Stimulated activated memory B cell treated with anti-CD40 and anti-IgM and Interleukin-4, amounts not matched to agents 10 μg/mL and 1 μg/mL and 100 μg/mL, for 72 hours (primary cell): ENCODE results near the gene RCOR3.
"Not testable (repeated sequence)": the region's sequence is repeated elsewhere in the genome, so short reads cannot be mapped to it uniquely, and the experiment has no call there.

Experiments
- ATAC-seq: fragments of 150-1000 bp; cut with Tn5 transposase; 2 replicates; pipeline ENCODE4 v1.10.0; 2021
- H3K27ac Mint-ChIP-seq: one replicate; pipeline ENCODE4 v1.8.0; 2022; ENCODE audit warnings: mild to moderate bottlenecking, mixed read lengths
- H3K27me3 Mint-ChIP-seq: one replicate; pipeline ENCODE4 v1.8.0; 2022; ENCODE audit warnings: mixed read lengths
- H3K36me3 Mint-ChIP-seq: one replicate; pipeline ENCODE4 v1.8.0; 2022; ENCODE audit warnings: mixed read lengths
- H3K4me1 Mint-ChIP-seq: one replicate; pipeline ENCODE4 v1.8.0; 2022; ENCODE audit warnings: mixed read lengths
- H3K4me3 Mint-ChIP-seq: one replicate; pipeline ENCODE4 v1.8.0; 2022; ENCODE audit warnings: mild to moderate bottlenecking, moderate library complexity, mixed read lengths
- H3K9me3 Mint-ChIP-seq: one replicate; pipeline ENCODE4 v1.8.0; 2022; ENCODE audit warnings: mixed read lengths

Gene RCOR3

GRCh38 chr1:211258756-211259637, at the start of gene RCOR3:
Gene RCOR3 (plus strand): TSS chr1:211259366. CDS start chr1:211259561, 195 bp downstream.
- peaks cover 22% of the 10 kb centered on the region for H3K4me1 Mint-ChIP-seq
- peak within 1 kb of the TSS; percentile 96 for H3K4me3 Mint-ChIP-seq
- H3K27ac Mint-ChIP-seq = peak within 1 kb of the TSS; percentile 96
- peaks cover 8% of the 10 kb centered on the region for H3K36me3 Mint-ChIP-seq
- ATAC-seq = peak; percentile 90
- no peaks in the 10 kb centered on the region for H3K9me3 Mint-ChIP-seq
- H3K27me3 Mint-ChIP-seq = no peaks in the 10 kb centered on the region

- ATAC-seq = no peak
Measured at GRCh38 chr1:211210052-211210451, 49.1 kb upstream of the RCOR3 start.

GRCh38 chr1:211210965-211211364, 48.2 kb upstream of the RCOR3 start:
- Mint-ChIP-seq H3K4me1 (no peaks in the 10 kb centered on the region), H3K27ac (no peak overlapping the region), H3K9me3 (peaks cover 3% of the 10 kb centered on the region), H3K36me3 (no peaks in the 10 kb centered on the region), H3K27me3 (peaks cover 30% of the 10 kb centered on the region), H3K4me3 (no peak overlapping the region)
- no peak for ATAC-seq

More at GRCh38 chr1:211210052-211210451, 49.1 kb upstream of the RCOR3 start:
- Mint-ChIP-seq H3K4me1 (no peaks in the 10 kb centered on the region), H3K9me3 (peaks cover 3% of the 10 kb centered on the region), H3K4me3 (no peak overlapping the region), H3K27ac (no peak overlapping the region), H3K36me3 (no peaks in the 10 kb centered on the region), H3K27me3 (peaks cover 37% of the 10 kb centered on the region)

GRCh38 chr1:211213702-211214101, 45.5 kb upstream of the RCOR3 start:
- no peak for ATAC-seq
- no peaks in the 10 kb centered on the region for H3K36me3 Mint-ChIP-seq

GRCh38 chr1:211215577-211215976, 43.6 kb upstream of the RCOR3 start:
- Mint-ChIP-seq H3K4me1 (no peaks in the 10 kb centered on the region), H3K36me3 (no peaks in the 10 kb centered on the region), H3K27ac (no peak overlapping the region), H3K27me3 (peaks cover 30% of the 10 kb centered on the region), H3K4me3 (no peak overlapping the region), H3K9me3 (no peaks in the 10 kb centered on the region)
- no peak for ATAC-seq

More at GRCh38 chr1:211213702-211214101, 45.5 kb upstream of the RCOR3 start:
- Mint-ChIP-seq H3K27ac (no peak overlapping the region), H3K9me3 (no peaks in the 10 kb centered on the region), H3K4me3 (no peak overlapping the region), H3K4me1 (no peaks in the 10 kb centered on the region), H3K27me3 (peaks cover 20% of the 10 kb centered on the region)

GRCh38 chr1:211217392-211217791, 41.8 kb upstream of the RCOR3 start:
- no peak overlapping the region for H3K4me3 Mint-ChIP-seq
- H3K4me1 Mint-ChIP-seq = no peaks in the 10 kb centered on the region
- no peaks in the 10 kb centered on the region for H3K9me3 Mint-ChIP-seq
- H3K27ac Mint-ChIP-seq = no peak overlapping the region
- no peak for ATAC-seq
- H3K27me3 Mint-ChIP-seq = peaks cover 17% of the 10 kb centered on the region
- no peaks in the 10 kb centered on the region for H3K36me3 Mint-ChIP-seq

- H3K4me1 Mint-ChIP-seq, H3K9me3 Mint-ChIP-seq, ATAC-seq, H3K4me3 Mint-ChIP-seq, H3K27ac Mint-ChIP-seq, H3K36me3 Mint-ChIP-seq: not testable (repeated sequence)
- peaks cover 13% of the 10 kb centered on the region for H3K27me3 Mint-ChIP-seq
Measured at GRCh38 chr1:211222469-211223234, 36.5 kb upstream of the RCOR3 start.

GRCh38 chr1:211228573-211229364, 30.4 kb upstream of the RCOR3 start:
- not testable (repeated sequence) for H3K4me3 Mint-ChIP-seq, ATAC-seq, H3K36me3 Mint-ChIP-seq, H3K27me3 Mint-ChIP-seq, H3K9me3 Mint-ChIP-seq, H3K27ac Mint-ChIP-seq
- H3K4me1 Mint-ChIP-seq = peaks cover 11% of the 10 kb centered on the region

GRCh38 chr1:211229365-211229759, 29.8 kb upstream of the RCOR3 start:
- no peak for ATAC-seq
- H3K27ac Mint-ChIP-seq = no peak overlapping the region
- H3K4me1 Mint-ChIP-seq = peaks cover 11% of the 10 kb centered on the region
- H3K9me3 Mint-ChIP-seq = no peaks in the 10 kb centered on the region
- no peaks in the 10 kb centered on the region for H3K27me3 Mint-ChIP-seq
- H3K4me3 Mint-ChIP-seq = no peak overlapping the region
- no peaks in the 10 kb centered on the region for H3K36me3 Mint-ChIP-seq

GRCh38 chr1:211231873-211232272, 27.3 kb upstream of the RCOR3 start:
- Mint-ChIP-seq H3K4me1 (peaks cover 11% of the 10 kb centered on the region), H3K27ac (no peak overlapping the region), H3K36me3 (no peaks in the 10 kb centered on the region), H3K4me3 (no peak overlapping the region), H3K9me3 (no peaks in the 10 kb centered on the region), H3K27me3 (no peaks in the 10 kb centered on the region)
- ATAC-seq = no peak

GRCh38 chr1:211236633-211237320, 22.4 kb upstream of the RCOR3 start:
- H3K36me3 Mint-ChIP-seq = no peaks in the 10 kb centered on the region
- no peak for ATAC-seq
- peaks cover 3% of the 10 kb centered on the region for H3K9me3 Mint-ChIP-seq
- no peak overlapping the region for H3K4me3 Mint-ChIP-seq
- H3K4me1 Mint-ChIP-seq = no peaks in the 10 kb centered on the region
- no peak overlapping the region for H3K27ac Mint-ChIP-seq
- no peaks in the 10 kb centered on the region for H3K27me3 Mint-ChIP-seq

GRCh38 chr1:211237579-211237978, 21.6 kb upstream of the RCOR3 start:
- H3K4me1 Mint-ChIP-seq = no peaks in the 10 kb centered on the region
- H3K27ac Mint-ChIP-seq = no peak overlapping the region

GRCh38 chr1:211240567-211240966, 18.6 kb upstream of the RCOR3 start:
- not testable (repeated sequence) for H3K36me3 Mint-ChIP-seq, H3K9me3 Mint-ChIP-seq, ATAC-seq, H3K4me1 Mint-ChIP-seq, H3K4me3 Mint-ChIP-seq, H3K27ac Mint-ChIP-seq, H3K27me3 Mint-ChIP-seq

More at GRCh38 chr1:211237579-211237978, 21.6 kb upstream of the RCOR3 start:
- no peak for ATAC-seq
- H3K27me3 Mint-ChIP-seq = no peaks in the 10 kb centered on the region
- peaks cover 3% of the 10 kb centered on the region for H3K9me3 Mint-ChIP-seq
- no peaks in the 10 kb centered on the region for H3K36me3 Mint-ChIP-seq
- no peak overlapping the region for H3K4me3 Mint-ChIP-seq

GRCh38 chr1:211241071-211241470, 18.1 kb upstream of the RCOR3 start:
- Mint-ChIP-seq H3K9me3 (peaks cover 3% of the 10 kb centered on the region), H3K27me3 (peaks cover 9% of the 10 kb centered on the region), H3K36me3 (no peaks in the 10 kb centered on the region), H3K4me3 (no peak overlapping the region), H3K27ac (no peak overlapping the region), H3K4me1 (no peaks in the 10 kb centered on the region)
- no peak for ATAC-seq
